NCI-H128 (cell line): ENCODE results near the gene TULP3.

Experiments
- DNase-seq: peaks from one replicate; lab custom pipeline; 2025; ENCODE audit not compliant: unreplicated experiment; lab: John Stamatoyannopoulos, UW

The TULP3 gene

DNA sequence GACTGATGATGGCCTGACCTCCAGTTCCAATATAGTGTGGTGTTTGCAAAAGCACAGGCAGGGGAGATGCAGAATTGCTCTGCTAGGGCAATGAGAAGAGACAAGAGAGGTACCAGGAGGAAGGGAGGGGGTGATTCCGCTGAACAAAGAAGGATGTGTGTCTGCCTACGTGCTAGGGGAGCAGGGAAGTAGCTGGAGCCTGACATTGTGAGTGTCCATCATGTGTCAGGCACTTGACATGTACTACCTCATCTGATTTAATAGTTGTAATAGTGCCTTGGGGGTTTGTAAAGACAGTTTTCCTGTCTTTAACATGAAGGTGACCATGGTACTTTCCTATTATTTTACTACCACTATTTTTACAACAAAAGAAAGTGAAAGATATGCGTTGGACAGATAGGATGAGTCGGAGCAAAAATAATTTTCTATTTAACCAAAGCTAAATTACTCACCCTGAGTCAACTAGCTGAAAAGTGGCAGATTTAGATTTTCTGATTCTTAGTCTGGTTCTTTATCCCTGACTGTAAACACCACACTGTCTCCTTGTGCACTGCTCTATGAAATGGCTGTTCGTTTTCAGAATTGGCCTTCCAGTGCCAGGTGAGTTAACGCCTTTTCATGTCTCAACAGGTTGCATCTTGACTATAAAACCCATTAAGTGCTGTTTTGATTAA lies 34.8 kb downstream of the TULP3 start:
- DNase-seq = no peak

DNA sequence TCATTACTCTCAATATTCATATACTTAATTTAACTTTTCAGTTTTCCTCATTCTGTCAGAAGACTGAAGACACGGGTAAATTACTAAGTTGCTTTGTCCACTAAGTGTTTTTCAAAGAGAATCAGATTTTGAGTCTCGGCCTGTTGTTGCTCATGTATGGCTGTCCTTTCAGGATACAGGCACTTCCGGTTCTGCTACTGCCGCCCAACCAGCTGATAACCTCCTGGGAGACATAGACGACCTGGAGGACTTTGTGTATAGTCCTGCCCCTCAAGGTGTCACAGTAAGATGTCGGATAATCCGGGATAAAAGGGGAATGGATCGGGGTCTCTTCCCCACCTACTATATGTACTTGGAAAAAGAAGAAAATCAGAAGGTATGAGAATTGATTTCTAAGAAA lies 40.2 kb downstream of the TULP3 start:
- no peak for DNase-seq

DNA sequence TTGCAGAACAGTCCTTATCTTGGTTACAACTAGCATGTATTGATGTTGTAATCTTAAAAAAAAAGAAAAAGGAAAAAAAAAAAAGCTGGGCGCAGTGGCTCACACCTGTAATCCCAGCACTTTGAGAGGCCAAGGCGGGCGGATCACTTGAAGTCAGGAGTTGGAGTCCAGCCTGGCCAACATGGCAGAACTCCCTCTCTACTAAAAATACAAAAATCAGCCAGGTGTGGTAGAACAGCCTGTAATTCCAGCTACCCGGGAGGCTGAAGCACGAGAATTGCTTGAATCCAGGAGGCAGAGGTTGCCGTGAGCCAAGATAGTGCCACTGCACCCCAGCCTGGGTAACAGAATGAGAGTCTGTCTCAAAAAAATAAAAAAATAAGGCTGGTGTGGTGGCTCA lies 42.9 kb downstream of the TULP3 start:
- no peak for DNase-seq

DNA sequence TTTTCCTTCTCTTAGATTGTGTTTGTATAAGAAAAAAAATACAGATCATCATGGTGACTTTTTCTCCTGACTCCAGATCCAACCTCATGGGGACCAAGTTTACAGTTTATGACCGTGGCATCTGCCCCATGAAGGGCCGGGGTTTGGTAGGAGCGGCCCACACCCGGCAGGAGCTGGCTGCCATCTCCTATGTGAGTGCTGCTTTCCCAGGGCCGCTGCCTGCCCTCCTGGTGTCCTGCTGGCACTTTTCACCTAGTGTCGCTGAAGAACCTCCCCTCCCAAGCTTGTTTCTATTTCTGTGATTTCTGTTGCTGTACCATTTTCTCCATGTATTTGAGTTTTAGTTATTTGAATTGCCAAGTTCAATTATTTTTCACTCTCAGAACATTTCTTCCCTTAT lies 43.7 kb downstream of the TULP3 start:
- no peak for DNase-seq

DNA sequence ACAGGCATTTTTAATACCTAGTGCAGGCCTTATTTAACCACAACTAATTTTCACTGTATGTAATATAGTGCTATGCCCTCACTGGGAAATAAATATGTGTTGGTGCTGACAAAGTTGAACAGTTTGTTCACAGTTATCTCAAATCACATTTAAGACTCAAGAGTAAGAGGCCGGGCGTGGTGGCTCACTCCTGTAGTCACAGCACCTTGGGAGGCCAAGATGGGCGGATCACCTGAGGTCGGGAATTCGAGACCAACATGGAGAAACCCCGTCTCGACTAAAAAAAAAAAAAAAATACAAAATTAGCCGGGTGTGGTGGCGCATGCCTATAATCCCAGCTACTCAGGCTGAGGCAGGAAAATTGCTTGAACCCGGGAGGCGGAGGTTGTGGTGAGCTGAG lies 45.6 kb downstream of the TULP3 start:
- DNase-seq = no peak

DNA sequence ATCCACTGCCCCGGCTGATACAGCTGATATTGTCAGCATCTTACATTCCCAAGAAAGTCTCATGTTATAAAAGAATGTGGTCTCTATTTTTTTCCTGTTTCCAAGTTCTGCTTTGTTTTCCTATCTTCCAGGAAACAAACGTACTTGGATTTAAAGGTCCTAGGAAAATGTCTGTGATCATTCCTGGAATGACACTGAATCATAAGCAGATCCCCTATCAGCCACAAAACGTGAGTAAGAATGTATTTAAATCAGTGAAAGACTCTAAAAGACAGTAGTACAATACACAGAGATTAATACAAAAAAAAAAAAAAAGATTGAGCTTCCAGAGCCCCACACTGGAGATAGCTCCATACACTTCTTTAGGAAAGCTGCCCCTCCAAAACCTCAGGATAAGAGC lies 46.8 kb downstream of the TULP3 start:
- no peak for DNase-seq

DNA sequence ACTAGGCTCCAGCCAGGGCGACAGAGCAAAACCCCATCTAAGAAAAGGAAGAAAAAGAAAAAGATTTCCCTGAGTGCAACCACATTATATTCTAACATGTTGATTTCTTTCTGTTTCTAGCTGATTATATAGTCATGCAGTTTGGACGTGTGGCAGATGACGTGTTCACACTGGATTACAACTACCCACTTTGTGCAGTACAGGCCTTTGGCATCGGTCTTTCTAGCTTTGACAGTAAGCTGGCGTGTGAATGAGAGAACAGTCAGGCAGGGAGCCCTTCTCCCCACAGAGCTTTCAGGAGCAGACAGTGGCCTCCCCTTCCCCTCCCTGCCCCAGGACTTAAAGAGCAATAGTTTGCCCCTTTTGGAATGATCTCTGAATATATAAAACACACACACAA lies 48.5 kb downstream of the TULP3 start:
- no peak for DNase-seq

DNA sequence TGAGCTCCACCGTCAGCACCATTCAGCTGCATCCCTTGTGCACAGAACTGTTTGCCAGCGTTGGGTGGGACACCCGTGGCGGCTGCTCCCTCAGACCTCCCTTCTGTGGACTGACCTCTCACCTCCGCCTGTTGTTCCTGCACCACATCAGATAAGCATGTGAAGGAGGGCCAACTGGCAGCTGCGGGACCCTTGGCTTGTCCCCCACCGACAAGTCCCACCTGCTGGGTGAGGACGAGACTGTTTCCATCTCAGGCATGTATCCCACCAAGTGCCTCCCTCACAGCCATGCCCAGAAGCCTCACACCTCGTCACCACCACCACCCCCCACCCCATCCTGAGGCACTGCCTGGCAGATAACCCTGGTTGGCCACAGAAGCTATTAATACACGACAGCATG lies 49.9 kb downstream of the TULP3 start:
- no peak for DNase-seq

DNA sequence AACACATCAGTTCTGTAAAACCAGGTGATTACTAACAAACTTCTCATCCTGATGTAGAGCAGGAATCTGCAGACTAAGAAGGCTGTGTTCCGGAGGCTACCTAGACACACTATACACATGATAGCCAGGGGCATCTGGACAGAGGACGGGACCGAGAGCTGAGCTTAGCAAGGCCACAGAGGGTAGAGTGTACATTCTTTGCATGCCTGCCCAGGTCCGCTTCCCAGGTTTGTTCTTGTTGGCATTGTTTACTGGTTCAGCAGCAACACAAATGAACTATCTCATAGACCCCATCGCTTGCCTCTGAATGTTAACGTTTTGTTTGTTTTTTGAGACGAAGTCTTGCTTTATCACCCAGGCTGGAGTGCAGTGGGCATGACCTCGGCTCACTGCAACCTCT lies 50.8 kb downstream of the TULP3 start:
- no peak for DNase-seq

DNA sequence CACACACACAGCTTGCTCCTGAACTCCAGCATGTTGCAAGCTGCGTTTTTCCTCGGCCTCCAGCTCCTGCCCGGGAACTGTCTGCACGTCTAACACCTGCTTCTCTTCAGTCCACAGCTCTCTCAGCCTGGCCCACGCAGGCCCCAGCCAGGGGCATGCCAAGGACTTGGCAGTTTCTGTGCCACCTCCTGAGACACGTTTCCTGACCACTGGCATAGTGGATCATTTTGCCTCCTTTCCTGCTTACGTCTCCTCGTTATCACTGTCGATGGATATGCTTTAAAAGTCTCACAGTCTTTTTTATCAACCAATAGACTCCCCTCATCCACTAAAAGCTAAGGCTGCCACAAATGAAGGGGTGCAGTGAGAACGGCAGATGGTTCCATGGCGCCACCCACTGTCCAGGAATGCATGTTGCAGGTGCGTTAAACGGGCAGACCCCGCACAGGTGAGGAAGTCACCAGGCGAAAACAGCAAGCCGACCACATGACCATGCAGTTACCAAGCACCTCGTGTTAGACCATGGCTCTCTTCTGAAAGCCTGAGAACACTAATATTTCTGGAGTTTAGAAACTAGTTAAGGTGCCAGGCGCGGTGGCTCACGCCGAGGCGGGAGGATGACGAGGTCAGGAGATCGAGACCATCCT lies 53.8 kb downstream of the TULP3 start:
- DNase-seq = peak; percentile 47

DNA sequence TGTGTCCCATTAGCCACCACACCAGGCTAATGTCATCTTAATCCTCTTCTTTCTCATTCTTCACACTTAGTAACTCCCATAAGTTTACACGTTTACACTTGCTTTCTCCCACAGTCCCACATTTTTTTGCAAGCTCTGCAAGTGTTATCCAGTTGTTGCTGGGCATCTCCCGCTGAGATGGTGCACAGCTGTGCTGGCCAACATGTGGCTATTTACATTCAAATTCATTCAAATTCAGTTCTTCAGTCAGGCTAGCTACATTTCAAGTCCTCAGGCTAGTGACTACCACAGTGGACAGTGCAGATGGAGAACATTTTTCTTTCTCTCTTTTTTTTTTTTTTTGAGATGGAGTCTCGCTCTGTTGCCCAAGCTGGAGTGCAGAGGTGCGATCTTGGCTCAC lies 58.7 kb downstream of the TULP3 start:
- no peak for DNase-seq

DNA sequence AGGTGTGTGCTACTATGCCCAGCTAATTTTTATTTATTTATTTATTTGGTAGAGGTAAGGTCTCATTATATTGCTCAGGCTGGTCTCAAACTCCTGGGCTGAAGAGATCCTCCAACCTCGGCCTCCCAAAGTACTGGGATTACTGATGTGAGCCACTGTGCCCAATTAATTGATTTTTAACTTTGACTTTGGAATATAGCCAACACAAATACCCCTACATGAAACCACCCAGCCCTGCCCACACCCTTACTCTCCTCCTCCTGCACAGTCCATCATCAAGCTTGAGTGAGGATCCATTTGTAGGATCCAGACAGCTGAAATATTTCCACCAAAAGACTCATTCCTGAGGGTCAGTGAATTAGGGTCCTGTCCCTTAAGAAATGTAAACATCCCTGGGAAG lies 65.2 kb downstream of the TULP3 start:
- no peak for DNase-seq

DNA sequence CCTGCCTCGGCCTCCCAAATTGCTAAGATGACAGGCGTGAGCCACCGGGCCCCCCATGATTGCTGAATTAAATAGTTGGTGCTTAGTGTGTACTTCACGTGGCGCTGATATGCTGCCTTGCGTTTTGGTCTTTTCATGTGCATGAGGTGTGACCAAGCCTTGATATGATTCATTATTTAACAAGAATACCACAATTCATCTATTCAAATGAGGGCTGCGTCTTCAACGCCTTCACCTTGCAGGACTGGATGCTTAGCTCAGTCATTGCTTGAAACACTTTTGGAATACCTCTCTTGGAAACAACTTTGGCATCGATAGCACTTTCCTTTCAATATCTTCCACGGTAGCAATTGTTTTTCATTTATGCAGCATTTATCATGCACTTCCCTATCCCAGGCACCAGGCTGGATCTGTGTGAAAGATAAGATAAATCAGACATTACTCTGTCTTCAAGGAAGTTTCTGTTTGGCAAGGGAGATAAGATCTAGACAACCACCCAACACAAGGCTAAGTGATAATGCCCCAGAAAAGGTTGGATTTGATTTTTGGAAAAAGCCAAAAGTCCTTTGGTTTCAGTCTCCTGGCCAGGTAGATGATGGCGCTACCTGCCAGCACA lies 67.2 kb downstream of the TULP3 start:
- DNase-seq = no peak

DNA sequence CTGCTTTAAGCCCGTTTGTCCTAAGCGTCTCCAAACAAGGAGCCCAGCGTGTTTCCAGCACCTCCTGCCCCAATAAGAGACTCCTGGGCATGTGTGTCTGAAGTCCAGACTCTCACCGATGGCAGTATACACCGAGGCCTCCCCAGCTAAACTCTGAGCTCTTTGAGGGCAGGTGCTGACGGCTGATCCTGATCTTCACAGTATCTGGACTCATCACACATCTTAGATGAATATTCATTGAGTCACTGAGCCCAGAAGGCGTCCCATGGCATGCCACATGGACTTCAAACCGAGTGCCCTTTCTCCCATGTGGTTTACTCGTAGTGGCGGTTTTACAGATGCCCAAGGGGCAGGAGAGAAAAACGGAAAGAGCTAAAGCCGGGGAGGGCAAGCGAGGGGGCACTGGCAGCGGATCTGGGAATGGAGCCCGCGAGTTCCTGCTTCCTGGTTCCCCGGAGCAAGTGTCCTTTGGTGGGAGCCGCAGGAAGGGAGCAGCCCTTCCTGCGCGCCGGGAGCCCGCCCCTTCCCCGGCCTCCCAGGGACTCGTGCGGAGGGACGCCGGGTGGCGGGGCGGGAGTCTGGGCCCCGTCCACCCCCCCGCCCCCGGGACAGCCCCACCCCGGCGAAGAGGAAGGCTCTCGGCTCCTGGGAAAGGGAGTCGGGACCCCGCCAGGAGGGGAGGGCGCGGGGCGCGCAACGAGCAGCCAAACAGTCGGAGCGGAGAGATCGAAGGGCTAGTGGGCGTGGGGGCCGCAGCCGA lies 67.9 kb downstream of the TULP3 start:
- no peak for DNase-seq

DNA sequence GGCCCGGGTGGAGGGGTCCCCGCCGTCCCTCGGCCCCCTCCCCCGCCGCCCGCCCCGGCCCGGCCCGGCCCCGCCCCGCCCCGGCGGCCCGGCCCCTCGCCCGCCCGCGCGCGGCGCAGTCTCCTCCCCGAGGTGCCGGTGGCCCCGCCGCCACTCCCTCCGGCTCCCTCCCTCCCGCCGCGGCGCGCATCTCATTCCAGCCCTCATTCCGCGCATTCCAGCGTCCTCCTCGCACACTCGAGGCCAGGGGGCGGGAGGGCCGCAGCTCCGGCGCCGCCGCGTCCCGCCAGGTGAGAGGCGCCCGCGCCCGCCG lies 68.5 kb downstream of the TULP3 start, which contains the start of gene TEAD4:
Gene TEAD4 (plus strand): TSS at position 206 of the 313 bp plus-strand sequence.
- no peak for DNase-seq

DNA sequence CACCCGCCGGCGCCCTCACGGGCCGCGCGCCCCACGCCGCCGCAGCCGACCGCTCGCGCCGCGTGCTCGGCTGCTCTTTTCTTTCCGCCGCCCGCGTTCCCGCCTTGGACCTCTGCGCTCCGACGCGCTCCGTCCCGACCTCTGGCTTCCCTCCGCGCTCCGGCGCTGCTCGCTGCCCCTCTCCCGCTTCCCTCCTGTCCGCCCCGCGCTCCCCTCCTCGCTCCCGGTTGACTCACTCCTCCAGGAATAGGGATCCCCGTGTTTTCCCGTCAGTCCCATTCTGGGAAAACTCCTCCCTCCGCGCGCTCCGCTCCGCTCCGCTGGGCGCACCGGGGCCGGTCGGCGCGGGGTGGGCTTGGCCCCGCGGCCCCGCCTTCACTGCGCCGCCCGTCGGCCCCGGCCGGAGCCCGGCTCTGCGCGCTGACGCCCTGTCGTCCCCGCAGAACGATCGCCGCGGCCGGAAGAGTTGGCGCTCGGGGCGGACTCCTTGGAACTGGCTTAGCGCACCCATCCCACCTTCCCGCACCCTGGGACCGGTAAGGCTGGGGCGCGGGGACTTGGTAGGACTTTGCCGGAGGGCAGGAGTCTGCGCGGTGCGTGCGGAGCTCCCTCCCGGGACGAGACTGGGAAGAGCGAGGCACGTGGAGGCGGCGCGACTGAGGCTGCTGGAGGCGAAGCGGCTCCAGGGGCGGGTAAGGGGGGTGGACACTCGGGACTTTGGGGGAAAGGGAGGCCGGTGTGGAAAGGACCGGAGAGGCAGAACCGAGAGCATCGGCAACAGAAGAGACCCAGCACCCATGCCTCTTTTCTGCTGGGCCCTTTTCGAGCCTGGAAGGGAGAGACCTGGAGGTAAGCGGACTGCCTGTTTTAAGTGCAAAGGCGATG lies 69.1 kb downstream of the TULP3 start:
- no peak for DNase-seq

DNA sequence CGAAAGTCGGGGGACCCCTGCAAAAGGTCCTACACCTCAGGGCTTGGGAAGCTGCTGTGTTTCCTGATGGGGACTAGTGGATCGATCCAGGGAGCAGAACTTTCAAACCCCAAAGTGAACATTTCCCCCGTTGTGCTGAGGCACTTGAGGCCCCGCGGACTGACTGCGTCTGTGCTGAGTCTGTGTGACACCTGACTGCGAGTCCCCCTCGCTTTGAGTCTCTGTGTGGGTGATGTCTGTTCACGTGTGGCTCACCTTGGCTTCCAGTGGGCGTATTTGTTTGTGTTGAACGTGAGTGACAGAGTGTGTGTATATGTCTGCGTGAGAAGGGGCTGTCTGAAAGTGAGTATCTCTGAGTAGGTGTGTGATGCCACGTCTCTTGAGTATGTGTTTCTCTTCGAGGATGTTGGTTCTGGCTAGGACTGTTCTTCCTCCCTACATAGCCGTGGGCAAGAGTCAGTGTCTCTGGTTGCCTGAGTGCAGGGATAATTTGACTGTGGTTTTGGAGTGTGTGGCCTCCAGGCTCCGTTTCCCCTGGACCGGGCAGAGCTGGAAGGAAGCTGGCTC lies 69.8 kb downstream of the TULP3 start:
- no peak for DNase-seq

DNA sequence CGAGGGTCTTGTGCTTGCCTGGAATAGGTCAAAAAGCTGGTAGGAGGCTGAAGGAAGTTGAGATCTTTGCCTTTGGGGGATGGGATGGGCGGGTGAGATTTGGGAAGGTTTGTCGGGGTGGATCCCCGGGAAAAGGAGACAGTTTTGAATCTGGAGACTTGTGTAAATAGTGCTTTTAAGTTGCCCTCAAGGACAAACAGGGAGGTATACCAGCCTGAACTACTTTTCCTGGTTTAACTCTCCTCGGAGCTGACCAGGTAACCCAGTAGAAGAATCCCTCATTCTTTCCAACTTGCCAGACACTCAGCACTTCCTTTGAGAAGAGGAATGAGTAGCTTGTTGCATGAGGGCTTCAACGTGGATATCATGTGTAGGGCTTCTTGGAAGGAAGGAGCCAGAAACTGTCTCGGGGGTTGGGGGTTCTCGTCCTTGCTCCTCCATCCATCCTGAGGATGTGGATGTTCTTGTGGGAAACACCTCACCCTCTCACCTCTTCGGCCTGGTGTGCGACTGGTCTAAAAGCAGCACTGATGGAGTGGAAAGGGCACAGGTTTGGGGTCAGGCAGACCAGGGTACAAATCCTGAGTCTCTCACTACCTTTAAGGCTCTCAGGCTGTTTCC lies 70.4 kb downstream of the TULP3 start:
- no peak for DNase-seq

DNA sequence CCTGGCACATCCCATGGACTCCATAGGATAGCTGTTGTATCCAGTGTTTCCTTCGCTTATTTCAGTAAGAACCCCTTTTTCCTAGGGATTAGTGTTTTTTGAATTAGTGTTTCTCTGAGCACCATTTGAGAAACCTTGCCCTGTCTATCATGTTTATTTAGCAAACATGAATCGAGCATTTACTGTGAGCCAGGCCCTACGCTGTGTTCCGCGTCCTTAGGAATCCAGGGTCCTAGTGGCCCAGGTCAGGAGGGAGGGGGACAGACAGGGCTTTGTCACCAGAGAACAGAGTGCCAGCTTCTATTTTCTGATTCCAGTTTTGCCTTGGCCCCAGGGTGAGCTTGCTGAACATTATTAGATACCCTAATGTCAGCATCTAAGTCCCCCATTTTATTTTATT lies 71.0 kb downstream of the TULP3 start:
- no peak for DNase-seq

DNA sequence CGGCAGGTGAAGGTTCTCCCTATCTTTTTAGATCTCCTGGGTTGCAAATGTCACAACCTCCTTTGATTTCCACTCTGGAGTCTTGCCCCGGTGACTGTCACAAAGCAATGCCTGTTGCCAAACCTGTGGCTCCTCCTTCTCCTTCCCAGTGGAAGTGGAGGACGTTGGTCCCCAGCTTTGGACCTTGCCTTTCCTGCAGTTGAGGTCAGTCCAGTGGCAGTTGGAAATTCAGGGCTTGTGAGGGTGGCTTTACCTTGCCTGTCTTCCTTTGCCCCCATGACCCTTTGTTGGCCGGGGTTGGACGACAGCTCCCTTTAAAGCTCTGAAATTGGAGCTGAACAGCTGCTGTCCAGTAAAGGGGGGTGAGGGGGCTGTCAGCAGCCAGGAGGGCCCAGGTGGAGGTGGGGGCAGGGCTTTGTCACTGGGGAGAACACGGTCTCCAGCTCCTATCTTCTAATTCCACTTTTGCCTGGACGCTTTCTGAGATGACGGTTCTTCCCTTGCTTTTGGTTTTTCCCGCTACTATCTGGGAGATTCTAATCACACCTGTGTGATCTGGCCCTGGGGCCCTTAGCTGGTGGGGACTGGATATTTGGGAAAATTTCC lies 72.6 kb downstream of the TULP3 start:
- no peak for DNase-seq
